DMS 273 (cell line): ENCODE measurements around the gene PLBD2.
A peak's percentile ranks its signal among the peaks of the same experiment; 100 is the strongest.

Experiments
- DNase-seq: peaks from one replicate; lab custom pipeline; 2025; ENCODE audit not compliant: unreplicated experiment; lab: John Stamatoyannopoulos, UW

The PLBD2 gene, protein sequence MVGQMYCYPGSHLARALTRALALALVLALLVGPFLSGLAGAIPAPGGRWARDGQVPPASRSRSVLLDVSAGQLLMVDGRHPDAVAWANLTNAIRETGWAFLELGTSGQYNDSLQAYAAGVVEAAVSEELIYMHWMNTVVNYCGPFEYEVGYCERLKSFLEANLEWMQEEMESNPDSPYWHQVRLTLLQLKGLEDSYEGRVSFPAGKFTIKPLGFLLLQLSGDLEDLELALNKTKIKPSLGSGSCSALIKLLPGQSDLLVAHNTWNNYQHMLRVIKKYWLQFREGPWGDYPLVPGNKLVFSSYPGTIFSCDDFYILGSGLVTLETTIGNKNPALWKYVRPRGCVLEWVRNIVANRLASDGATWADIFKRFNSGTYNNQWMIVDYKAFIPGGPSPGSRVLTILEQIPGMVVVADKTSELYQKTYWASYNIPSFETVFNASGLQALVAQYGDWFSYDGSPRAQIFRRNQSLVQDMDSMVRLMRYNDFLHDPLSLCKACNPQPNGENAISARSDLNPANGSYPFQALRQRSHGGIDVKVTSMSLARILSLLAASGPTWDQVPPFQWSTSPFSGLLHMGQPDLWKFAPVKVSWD

DNA sequence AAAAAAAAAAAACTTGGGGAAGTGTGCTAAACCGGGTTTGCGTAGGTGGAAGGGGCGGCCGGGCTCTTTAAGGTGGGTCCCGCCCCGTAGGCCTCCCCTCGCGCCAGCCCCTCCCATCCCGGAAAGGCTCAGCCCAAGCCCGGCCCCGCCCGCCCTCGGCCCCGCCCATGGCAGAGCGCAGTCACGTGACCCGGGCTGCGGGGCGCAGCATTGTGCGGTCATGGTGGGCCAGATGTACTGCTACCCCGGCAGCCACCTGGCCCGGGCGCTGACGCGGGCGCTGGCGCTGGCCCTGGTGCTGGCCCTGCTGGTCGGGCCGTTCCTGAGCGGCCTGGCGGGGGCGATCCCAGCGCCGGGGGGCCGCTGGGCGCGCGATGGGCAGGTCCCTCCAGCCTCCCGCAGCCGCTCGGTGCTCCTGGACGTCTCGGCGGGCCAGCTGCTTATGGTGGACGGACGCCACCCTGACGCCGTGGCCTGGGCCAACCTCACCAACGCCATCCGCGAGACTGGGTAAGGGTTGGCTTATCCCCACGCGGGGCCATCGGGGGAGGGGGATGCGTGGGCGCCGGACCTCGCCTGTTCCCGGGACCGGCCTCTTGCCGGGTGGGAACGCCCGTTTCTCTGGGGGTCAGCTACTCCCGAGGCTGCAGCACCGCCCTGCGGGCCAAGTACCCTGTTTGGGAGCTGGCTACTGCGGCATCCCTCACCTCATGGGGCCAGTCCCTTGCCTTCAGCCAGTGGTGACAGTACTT lies at the start of gene PLBD2:
TSS of gene PLBD2 (plus strand) at position 207 of the 752 bp plus-strand sequence. CDS start at position 221, 14 bp downstream.
- DNase-seq, result peak; percentile 94

DNA sequence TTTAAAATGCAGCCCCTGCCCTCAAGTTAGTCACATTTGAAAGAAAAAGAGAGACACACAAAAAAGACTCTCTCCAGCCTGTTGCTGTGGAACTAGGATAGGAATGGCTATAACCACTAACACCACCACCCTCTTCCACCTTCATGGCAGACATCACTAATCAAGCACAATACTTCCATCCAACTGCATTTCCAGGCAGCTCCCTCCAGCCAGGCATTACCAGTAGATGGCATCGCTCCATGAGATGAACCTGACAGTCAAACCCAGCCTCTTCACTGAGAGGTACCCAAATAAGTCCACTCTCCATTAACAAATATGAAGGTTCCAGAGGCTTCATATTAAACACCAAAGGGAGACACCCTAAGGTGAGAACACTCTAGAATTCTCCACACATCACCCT lies 47.9 kb upstream of the PLBD2 start:
- DNase-seq, result peak; percentile 33

DNA sequence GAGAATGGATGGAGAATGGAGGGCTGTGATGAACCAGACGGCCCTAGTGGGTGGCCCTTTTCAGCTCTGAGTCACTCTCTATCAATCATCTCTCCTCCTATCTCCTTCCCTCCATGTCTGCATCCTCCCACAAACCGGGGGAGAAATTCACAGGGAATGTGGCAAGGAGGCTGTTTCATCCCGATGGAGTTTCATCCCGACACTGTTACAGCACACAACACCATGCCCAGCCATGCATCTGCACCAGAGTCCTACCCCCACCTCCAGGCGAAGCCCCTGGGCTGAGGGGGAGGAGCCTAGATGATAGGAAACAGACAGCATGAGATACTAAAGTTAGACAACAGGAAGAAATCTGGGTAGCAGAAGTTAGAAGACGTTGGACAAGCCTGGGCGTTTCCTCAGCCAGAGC lies 44.3 kb upstream of the PLBD2 start:
- no peak for DNase-seq

DNA sequence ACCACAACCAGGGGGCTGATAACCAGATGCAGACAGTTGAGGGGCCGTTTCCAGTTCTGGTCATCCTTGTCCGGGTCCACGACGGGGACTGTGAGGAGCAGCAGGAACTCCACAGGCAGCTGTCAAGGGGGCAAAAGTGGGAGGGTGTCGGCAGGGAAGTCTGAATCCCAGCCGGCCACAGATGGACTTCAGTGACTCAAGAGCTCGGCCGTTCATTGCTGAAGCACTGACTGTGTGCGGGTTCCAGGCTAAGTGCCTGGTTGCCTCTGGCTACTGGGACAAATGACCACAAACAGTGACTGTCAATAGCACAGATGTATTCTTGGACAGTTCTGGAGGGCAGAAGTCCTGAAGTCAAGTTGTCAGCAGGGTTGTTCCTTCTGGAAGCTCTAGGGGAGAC lies 43.0 kb upstream of the PLBD2 start:
- no peak for DNase-seq

DNA sequence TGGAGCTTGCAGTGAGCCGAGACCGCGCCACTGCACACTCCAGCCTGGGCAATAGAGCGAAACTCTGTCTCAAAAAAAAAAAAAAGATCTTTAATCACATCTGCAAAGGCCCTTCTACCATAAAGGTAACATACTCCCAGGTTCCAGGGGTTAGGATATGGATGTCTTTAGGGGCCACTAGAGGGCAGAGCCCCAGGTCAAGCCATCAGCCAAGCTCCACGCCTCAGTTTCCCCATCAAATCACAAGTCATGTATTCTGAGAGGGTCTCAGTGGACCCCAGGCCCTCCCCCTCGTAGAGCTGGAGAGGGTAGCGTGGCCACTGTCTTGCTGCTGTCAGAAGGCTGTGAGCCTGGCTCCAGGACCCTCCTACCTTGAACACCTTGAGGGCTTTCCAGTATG lies 42.2 kb upstream of the PLBD2 start:
- no peak for DNase-seq

DNA sequence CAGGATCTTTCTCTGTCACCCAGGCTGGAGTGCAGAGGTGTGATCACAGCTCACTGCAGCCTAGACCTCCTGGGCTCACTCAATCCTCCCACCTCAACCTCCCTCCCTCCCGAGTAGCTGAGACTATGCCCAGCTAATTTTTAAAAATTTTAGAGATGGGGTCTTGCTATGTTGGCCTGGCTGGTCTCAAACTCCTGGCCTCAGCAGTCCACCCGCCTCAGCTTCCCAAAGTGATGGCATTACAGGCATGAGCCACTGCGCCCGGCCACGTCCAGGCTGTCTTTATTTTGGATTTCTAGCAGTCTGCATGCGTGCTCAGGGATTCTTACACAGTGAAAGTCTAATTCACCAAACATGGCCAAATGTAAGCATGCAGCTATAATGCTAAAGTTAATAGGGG lies 41.3 kb upstream of the PLBD2 start:
- no peak for DNase-seq

DNA sequence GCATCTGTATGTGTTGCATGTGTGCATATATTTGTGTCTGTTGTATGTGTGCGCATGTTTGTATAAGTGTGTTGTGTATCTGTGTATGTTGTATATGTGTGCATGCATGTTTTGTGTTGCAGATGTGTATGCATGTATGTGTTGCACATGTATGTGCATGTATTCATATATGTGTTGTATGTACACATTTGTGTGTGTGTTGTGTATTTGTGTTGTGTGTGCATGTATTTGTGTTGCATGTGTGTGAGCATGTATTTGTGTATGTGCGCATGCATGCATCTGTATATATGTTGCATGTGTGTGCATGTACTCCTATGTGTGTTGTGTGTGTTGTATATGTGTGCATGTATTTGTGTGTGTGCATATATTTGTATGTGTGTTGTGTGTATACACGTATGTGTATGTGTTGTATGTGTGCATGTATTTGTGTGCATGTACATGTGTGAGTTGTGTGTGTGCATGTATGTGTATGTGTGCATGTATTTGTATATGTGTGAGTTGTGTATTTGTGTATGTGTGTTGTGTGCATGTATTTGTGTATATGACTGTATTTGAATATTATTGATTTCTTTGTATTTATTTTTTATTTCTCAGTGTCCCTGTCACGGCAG lies 40.2 kb upstream of the PLBD2 start:
- no peak for DNase-seq

DNA sequence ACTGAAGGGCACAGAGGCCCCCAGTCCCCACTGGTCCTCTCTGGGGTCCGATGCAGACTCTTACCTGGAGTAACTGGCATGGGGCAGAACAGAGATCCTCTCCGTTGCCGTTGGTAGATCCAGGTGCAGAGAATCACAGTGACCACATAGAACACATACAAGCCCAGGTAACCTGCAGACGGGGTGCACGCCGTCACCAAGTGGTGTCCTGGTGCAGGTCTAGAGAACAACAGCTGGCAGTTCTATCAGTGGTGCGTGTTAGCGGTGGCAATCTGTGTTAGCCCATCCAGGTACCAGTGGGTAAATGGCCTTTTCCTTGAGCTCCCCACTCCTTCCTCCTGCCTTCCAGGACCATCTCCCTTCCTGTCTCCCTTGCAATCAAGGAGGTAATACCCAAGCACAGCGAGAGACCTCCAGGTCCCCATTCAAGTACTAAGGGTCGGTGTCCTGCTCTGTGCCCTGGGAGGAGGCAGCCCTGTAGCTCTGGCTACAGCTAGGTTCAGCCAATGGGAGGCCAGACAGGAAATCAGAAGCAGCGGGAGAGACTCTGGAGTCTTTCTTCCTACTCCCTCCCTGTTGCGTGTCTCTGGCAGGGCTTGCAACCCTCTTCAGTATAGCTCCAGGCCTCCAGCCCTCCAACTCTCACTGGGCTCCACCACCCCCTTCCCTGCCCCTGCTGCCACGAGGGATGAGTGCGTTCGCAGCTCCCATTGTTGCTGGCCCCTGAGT lies 39.3 kb upstream of the PLBD2 start:
- DNase-seq, result no peak

DNA sequence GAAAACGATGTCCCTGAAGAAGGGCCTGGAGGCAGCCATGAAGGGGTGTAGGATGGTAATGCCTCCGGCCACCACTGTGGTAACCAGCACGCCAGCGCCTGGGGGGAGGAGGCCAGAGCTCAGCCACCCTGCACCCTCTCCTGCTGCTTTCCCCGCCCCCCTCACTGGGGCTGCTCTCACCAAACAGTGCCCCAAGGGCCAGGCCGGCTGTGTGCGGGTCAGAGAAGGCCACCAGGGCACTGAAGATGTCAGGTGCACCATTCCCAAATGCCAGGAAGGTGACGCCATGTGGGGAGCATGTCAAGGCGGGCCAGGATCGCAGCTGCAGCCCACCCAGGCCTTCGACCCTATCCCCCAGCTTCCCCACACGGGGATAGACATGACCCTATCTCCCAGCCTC lies 38.0 kb upstream of the PLBD2 start:
- no peak for DNase-seq

DNA sequence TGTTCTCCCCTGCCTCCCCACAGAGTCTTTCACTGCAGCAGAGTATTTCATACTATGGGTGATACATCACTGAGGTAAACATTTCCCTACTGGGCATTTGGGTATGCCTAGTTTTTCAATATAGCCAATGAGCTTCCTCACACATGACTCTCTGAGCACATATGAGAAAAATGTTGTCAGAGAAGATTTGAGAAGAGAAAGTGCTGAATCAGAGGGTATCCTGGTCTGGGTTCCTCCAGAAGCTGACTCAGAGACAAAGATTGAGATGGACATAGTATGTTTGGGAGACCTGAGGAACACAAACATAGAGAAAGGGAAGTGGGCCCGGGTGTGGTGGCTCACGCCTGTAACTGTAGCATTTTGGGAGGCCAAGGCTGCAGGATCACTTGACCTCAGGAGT lies 36.0 kb upstream of the PLBD2 start:
- no peak for DNase-seq

DNA sequence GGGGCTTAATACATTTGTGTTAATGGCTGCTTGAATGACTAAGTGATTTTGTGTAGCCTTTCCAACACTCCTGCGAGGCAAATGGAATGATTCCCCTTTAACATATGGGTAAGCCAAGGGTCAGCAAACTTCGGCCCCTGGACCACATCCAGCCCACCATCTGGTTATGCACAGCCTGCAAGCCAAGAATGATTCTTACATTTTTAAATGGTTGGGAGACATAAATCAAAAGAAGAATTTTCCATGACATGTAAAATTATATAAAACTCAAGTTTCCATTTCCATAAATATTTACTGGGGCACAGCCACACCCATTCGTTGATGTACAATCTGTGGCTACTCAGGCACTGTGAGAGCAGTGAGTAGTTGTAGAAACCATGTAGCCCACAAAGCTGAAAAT lies 32.5 kb upstream of the PLBD2 start:
- DNase-seq, result no peak

DNA sequence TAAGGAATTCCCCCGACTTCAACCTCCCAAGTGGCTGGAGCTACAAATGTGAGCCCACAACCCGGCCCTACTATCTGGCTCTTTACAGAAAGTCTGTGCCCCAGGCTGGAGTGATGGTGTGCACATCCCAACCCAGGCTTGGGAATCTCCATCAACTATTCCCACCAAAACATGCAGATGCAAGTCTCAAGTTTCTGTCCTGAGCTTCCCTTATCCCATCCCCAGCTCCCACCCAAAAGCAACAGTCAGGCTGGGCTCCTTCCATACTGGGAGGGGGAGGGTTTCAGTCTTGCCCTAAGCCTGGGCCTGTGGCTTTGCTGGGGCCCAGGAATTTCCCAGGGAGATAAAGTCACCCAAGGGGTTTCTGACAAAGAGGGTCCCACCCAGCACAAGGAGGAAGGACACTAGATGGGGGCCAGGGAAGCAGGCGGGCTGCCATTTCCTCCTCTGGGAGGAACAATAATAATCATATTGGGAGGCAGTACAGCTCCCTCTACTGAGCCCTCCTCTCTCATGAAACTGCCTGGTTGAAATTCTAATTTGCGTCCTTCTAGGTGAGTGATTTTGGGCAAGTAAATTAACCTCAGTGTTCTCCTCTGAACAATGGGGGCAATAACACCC lies 31.5 kb upstream of the PLBD2 start:
- peak; percentile 33 for DNase-seq

DNA sequence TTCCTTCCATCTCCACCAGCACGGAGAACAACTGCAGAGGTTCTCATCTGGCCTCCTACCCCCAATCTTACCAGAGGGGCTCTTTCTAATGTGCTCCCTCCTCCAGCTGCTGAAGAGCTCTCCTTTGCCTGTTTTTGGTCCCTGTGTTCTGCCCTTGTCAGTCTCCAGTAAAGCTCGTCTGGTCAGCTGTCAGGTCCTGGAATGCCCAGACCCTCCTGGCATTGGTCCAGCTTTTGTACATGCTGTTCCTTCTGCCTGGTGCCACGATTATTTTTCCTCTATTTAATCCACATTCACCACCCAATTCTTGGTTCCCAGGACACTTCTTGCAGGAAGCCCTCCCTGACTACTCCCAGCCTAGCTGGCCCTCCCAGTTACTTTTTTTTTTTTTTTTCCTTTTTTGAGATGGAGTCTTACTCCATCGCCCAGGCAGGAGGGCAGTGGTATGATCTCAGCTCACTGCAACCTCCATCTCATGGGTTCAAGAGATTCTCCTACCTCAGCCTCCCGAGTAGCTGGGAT lies 30.0 kb upstream of the PLBD2 start:
- DNase-seq, result no peak

DNA sequence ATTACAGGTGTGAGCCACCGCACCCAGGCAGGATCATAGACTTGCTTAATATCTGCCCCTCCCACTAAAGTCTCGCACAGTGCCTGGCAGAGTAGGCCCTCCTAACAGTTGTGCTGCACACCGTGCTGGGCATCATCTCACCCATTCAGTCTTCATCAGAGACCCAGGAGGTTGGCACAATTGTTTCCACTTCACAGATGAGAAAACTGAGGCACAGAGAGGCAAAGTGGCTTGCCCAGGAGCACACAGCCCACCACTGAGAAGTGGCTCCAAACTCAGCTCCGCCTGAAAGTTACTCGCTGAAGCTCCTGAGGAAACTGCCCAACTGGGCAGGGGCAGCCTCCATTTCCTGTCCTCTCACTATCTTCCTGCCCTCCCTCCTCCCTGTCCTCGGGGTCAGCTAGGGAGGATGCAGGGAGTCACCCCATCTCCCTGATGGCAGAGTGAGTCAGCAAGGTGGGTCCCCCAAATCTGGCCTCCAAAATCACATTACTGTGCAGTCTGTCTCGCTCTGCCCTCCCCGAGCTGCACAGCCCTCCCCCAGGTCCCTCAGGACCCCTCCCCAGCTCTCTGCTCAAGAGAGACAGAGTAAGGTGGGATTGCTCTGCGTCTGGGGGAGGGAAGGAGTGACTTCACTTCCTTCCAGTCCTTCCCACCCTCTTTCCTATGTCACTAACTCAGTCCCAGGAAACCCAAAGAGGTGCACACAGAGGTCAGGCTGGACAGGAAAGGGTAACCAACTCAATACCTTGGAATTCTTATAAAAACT lies 29.2 kb upstream of the PLBD2 start:
- no peak for DNase-seq

DNA sequence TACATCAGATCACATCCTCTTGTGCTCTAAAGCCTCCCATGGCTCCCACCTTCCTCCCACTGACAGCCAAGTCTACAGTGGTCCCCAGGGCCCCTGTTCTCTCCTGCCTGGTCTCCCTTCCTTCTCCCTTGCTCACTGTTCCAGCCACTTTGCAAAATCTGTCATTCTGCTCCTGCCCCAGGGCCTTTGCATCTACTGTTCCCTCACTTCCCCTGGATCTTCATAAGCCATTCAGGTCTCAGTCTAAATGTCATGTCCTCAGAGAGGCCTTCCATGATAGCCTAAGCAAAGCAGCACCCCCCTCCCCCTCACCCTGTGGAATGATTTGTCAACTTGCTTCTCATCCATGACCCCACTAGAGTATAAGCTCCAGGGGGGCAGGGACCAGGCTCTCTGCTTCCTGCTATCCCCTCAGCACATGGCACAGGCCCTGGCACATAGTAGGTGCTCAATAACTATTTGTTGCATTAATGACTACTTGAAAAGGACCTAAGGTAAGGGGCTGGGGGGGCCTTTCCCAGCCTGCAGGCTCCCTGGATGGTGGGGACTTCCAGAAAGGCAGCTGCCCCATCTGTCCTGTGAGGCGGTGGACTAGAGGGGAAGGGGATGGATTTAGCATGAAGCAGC lies 28.5 kb upstream of the PLBD2 start:
- no peak for DNase-seq

DNA sequence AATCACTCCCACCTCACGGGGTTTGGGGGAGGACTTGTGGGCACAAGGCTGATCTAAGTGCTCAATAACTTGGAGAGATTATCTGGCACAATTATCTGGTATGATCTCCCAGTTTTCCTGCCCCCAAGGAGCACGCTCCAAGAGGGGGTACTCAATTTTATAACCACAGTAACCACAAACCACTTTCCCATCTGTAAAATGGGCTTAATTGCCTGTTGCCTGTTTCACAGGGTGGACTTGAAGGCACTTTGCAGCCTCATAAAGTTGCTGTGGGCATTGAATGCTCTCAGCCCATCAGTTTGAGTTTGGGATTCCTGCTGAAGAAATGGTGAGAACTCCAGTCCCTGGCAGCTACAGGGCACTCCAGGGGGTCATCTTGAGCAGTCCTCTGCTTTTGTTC lies 27.9 kb upstream of the PLBD2 start:
- DNase-seq, result no peak

DNA sequence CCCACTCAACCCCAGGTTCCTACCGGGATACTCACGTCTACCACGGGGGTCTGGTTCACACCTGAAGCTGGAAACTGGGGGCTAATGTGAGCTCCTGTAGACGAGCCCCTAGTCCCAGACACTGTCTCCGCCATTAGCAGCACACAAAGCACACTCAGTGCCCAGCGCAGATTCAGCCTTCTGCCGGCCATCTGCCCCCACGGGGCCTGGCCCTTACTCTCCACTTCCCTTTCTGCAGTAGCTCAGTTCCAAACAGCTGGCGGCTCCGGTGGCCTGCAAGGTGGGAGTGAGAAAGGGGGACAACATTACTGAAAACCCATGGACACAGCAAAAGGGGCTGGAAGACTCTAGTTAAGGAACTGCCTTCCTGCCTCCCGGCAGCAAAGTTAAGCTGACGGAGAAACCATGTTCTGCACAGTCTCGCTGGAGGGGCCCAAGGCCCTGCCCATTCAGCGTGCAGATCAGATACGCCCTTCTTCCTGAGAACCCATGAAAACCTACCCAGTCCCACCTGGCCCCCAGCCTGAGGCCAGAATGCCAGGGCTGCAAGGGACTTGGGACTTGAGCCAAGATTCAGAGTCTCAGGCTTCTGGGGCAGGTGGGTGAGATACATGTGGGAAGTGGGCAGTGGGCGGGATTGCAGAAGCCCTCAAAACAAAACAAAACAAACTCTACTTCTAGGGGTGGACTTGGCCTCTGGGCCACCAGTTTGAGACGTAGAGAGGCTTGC lies 25.5 kb upstream of the PLBD2 start:
- DNase-seq, result peak; percentile 34

DNA sequence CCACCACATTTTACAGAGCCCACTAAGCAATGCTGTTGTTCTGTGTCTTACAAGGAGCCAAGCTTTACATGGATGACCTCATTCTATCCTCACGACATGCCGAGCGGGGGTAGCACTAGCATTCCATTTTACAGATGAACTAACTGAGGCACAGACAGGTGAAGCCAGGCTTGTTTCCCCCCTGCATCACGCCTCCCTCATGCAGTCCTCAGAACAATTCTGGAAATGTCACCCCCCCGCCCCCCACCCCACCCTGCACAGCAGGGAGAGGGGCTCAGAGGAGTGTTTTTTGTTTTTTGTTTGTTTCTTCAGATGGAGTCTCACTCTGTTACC lies 25.0 kb upstream of the PLBD2 start:
- DNase-seq, result no peak
